ENCODE measurements around the gene BMAL1.

DNA sequence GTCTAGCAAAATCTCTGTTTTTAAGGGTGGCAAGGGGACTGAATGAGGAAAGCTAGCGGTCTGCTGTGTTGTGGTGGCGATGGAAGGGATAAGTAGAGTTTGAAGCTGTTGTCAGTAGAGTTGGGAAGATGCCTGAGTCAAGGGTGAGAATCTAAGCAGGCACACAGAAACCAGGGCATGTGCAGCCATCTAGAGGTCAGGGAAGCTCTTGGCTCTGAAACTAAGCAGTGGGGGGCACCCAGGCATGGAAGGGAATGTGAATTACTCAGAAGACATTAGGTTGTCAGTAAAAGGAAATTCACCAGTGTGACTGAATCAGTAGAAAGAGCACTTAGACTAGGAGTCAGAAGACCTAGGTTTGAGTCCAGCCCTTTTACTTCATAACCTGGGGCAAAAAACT is 15.4 kb downstream of the BMAL1 start:
- TF ChIP-seq, protein P1, sequence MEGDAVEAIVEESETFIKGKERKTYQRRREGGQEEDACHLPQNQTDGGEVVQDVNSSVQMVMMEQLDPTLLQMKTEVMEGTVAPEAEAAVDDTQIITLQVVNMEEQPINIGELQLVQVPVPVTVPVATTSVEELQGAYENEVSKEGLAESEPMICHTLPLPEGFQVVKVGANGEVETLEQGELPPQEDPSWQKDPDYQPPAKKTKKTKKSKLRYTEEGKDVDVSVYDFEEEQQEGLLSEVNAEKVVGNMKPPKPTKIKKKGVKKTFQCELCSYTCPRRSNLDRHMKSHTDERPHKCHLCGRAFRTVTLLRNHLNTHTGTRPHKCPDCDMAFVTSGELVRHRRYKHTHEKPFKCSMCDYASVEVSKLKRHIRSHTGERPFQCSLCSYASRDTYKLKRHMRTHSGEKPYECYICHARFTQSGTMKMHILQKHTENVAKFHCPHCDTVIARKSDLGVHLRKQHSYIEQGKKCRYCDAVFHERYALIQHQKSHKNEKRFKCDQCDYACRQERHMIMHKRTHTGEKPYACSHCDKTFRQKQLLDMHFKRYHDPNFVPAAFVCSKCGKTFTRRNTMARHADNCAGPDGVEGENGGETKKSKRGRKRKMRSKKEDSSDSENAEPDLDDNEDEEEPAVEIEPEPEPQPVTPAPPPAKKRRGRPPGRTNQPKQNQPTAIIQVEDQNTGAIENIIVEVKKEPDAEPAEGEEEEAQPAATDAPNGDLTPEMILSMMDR (IDR thresholded peaks at IDR 0.05 in 8 of 11, conservative IDR thresholded peaks at IDR 0.05 in 3 of 11), result no peak
- no peak for TF ChIP-seq POLR2A (IDR thresholded peaks at IDR 0.05)
- no peak for TF ChIP-seq POLR2AphosphoS5 (IDR thresholded peaks at IDR 0.05)
